HPDE6-E6E7 (cell line): ENCODE data around the gene LGALS14.
"Not testable (repeated sequence)": the region's sequence is repeated elsewhere in the genome, so short reads cannot be mapped to it uniquely, and the experiment has no call there.

Experiments
- DNase-seq: peaks from one replicate; pipeline ENCODE4 v3.0.0; 2011; ENCODE audit warnings: missing footprints; ENCODE audit errors: extremely low spot score

The LGALS14 gene

GRCh38 chr19:39704181-39705044 is at the start of gene LGALS14:
LGALS14 (plus strand) TSS chr19:39704481; CDS start chr19:39704529, 48 bp downstream.
- DNase-seq = no peak

GRCh38 chr19:39655613-39656012 is 48.7 kb upstream of the LGALS14 start, which contains the start of gene LGALS16:
LGALS16 (plus strand) TSS chr19:39655913; CDS start chr19:39655962, 49 bp downstream.
- no peak for DNase-seq

GRCh38 chr19:39659791-39660190 is 44.5 kb upstream of the LGALS14 start:
- no peak for DNase-seq

GRCh38 chr19:39660661-39661060 is 43.6 kb upstream of the LGALS14 start:
- DNase-seq = no peak

- DNase-seq = no peak
These were observed 42.7 kb upstream of the LGALS14 start for GRCh38 chr19:39661565-39661964.

- DNase-seq = not testable (repeated sequence)
These were observed 34.4 kb upstream of the LGALS14 start for GRCh38 chr19:39669860-39670259.

- no peak for DNase-seq
These were observed 33.3 kb upstream of the LGALS14 start for GRCh38 chr19:39670998-39671397.

GRCh38 chr19:39671739-39672363 is 32.4 kb upstream of the LGALS14 start:
- DNase-seq = no peak

- no peak for DNase-seq
These were observed 31.8 kb upstream of the LGALS14 start for GRCh38 chr19:39672473-39672872.

GRCh38 chr19:39673862-39674261 is 30.4 kb upstream of the LGALS14 start:
- not testable (repeated sequence) for DNase-seq

- no peak for DNase-seq
These were observed 28.3 kb upstream of the LGALS14 start for GRCh38 chr19:39676004-39676403.

- DNase-seq = peak; percentile 7
These were observed 26.1 kb upstream of the LGALS14 start for GRCh38 chr19:39677961-39678889.

GRCh38 chr19:39679056-39679790 is 25.1 kb upstream of the LGALS14 start:
- no peak for DNase-seq

- no peak for DNase-seq
These were observed 24.5 kb upstream of the LGALS14 start for GRCh38 chr19:39679791-39680168.

- DNase-seq = no peak
These were observed 23.7 kb upstream of the LGALS14 start for GRCh38 chr19:39680593-39680992.

- DNase-seq = no peak
These were observed 22.9 kb upstream of the LGALS14 start for GRCh38 chr19:39681416-39681815.

- no peak for DNase-seq
These were observed 20.0 kb upstream of the LGALS14 start for GRCh38 chr19:39684267-39684666.

- DNase-seq = no peak
These were observed 17.5 kb upstream of the LGALS14 start for GRCh38 chr19:39686739-39687138.

GRCh38 chr19:39688637-39689036 is 15.6 kb upstream of the LGALS14 start:
- DNase-seq = not testable (repeated sequence)

GRCh38 chr19:39692166-39692565 is 12.1 kb upstream of the LGALS14 start:
- DNase-seq = no peak

- DNase-seq = no peak
These were observed 11.5 kb upstream of the LGALS14 start for GRCh38 chr19:39692822-39693221.
